Spleen (tissue), 7 donors: ENCODE results near the gene ABHD2.

Source experiments
- POLR2A ChIP-seq, 3 donors: fragments of 450-650 bp; IDR thresholded peaks; one replicate each; pipeline ENCODE4 v1.5.1; 2017; ENCODE audit warnings: antibody characterized with exemption in 3 of 3, mild to moderate bottlenecking in 1 of 3
- POLR2AphosphoS5 ChIP-seq, 3 donors: sonication (generic); formaldehyde crosslinking; IDR thresholded peaks; one replicate each; pipeline ENCODE4 v1.5.1; 2017; ENCODE audit warnings: antibody characterized with exemption in 3 of 3
- TF ChIP-seq, protein P1 (sequence below), 11 experiments: fragments of 200-600 bp in 7 of 11; fragments of 450-650 bp in 4 of 11; sonication (generic) in 4 of 11; IDR thresholded peaks in 8 of 11; conservative IDR thresholded peaks in 3 of 11; 1 replicate in 7 of 11; 2 replicates in 4 of 11; pipeline versions ENCODE4 v1.4.0 to v1.8.0; 2016 to 2021; ENCODE audit warnings: antibody characterized with exemption in 11 of 11, inconsistent platforms in 4 of 11, mild to moderate bottlenecking in 1 of 11
- donor health status: DM: no; HTN: no; CAD: no; lungs with moderate emphysema.
- donor health status: DM: no; HTN: no; CAD: no.
- donor health status: DM: no; HTN: no; CAD: no.

DNA sequence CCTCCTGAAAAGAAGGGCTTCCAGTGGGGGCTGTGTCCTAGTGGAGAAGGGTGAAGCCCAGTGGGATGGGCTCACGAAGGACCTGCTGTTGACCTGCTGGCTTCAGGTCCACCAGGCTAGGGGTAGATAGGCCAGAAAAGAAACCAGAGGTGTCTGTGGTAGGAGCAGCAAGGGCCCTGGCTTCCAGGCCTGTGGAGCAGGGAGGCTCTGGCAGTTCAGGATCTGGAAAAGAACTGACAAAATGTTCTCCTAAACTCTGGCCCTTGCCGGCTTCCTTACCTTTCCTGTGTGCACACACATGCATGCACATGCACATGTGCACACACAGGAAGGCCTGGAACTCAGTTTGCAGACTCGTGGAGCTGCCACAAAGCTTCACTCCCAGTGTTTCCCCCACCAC lies 49.7 kb downstream of the ABHD2 start:
- TF ChIP-seq, protein P1, sequence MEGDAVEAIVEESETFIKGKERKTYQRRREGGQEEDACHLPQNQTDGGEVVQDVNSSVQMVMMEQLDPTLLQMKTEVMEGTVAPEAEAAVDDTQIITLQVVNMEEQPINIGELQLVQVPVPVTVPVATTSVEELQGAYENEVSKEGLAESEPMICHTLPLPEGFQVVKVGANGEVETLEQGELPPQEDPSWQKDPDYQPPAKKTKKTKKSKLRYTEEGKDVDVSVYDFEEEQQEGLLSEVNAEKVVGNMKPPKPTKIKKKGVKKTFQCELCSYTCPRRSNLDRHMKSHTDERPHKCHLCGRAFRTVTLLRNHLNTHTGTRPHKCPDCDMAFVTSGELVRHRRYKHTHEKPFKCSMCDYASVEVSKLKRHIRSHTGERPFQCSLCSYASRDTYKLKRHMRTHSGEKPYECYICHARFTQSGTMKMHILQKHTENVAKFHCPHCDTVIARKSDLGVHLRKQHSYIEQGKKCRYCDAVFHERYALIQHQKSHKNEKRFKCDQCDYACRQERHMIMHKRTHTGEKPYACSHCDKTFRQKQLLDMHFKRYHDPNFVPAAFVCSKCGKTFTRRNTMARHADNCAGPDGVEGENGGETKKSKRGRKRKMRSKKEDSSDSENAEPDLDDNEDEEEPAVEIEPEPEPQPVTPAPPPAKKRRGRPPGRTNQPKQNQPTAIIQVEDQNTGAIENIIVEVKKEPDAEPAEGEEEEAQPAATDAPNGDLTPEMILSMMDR (IDR thresholded peaks at IDR 0.05 in 8 of 11, conservative IDR thresholded peaks at IDR 0.05 in 3 of 11): no peak
- TF ChIP-seq POLR2AphosphoS5 (IDR thresholded peaks at IDR 0.05) (no peak), POLR2A (IDR thresholded peaks at IDR 0.05) (no peak)
